ENCODE data around the gene TAF3. TPM values are rescaled to one million over a fixed set of nuclear protein-coding genes. Genes with fewer than 3 reads are reported as not detected.

TAF3 gene
- polyA plus RNA-seq, 1 of the 3 experiments (the other 2 are of a cell fraction): 2.4 TPM

DNA sequence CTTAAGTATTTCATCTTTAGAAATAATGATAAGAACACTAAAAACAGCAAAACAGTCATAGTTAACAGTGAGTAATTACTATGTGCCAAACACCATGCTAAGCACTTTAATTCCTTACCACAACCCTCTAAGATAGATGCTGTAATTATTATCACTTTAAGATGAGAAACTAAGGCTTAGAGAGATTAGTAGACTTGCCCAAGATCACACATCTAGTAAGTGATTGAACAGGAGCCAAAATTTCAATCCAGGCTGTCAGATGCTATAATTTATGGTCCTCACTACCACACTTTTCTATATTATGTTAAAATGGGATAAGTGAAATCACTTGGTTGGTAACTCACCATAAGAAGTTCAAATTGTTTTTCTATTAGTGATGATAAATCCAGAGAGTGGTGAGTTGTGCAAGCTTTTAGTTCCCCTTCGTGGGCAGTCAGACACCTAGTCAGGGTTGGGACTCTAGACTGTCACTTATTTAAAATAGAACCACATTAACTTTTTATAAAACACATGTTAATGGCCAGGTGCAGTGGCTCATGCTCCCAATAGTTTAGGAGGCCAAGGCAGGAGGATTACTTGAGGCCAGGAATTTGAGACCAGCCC lies 150.3 kb downstream of the TAF3 start:
- H3K4me2 ChIP-seq: no peak overlapping the region
- no peaks in the 10 kb centered on the region for H3K9me3 ChIP-seq
- no peak overlapping the region for H3K4me3 ChIP-seq (ENCODE audit: low read depth in 2 of 2, low read length in 1 of 2)
- H3K79me2 ChIP-seq (ENCODE audit: insufficient read depth): no peaks in the 10 kb centered on the region; the same call in 1 of the 2 replicates
- H3K9ac ChIP-seq: no peak overlapping the region
- CTCF ChIA-PET: no interaction called here
- H3F3A ChIP-seq (replicated peaks; ENCODE audit: insufficient read depth): no peaks in the 10 kb centered on the region
- DNase-seq: no peak
- no peak overlapping the region for H3K27ac ChIP-seq (ENCODE audit: low read depth in 2 of 2, low read length in 1 of 2)
- 95% methylated on average over 1 of the region's 1 CpG for WGBS (ENCODE audit: low lambda C conversion rate)
- H3K9me2 ChIP-seq: no peaks in the 10 kb centered on the region
- TF ChIP-seq EP300 (IDR thresholded peaks at IDR 0.05; ENCODE audit: borderline replicate concordance in 1 of 2, low read depth in 1 of 2, low read length in 1 of 2) (no peak), FOSL2 (IDR thresholded peaks at IDR 0.05; ENCODE audit: borderline replicate concordance, low read depth) (no peak), JUND (IDR thresholded peaks at IDR 0.05) (no peak), RCOR1 (IDR thresholded peaks at IDR 0.05; ENCODE audit: low read length) (no peak), RFX5 (IDR thresholded peaks at IDR 0.05; ENCODE audit: low read length) (no peak), EZH2phosphoT487 (IDR thresholded peaks at IDR 0.05; ENCODE audit: borderline replicate concordance, low read depth) (no peak), TCF12 (IDR thresholded peaks at IDR 0.05) (no peak)
- TF ChIP-seq, protein P1, sequence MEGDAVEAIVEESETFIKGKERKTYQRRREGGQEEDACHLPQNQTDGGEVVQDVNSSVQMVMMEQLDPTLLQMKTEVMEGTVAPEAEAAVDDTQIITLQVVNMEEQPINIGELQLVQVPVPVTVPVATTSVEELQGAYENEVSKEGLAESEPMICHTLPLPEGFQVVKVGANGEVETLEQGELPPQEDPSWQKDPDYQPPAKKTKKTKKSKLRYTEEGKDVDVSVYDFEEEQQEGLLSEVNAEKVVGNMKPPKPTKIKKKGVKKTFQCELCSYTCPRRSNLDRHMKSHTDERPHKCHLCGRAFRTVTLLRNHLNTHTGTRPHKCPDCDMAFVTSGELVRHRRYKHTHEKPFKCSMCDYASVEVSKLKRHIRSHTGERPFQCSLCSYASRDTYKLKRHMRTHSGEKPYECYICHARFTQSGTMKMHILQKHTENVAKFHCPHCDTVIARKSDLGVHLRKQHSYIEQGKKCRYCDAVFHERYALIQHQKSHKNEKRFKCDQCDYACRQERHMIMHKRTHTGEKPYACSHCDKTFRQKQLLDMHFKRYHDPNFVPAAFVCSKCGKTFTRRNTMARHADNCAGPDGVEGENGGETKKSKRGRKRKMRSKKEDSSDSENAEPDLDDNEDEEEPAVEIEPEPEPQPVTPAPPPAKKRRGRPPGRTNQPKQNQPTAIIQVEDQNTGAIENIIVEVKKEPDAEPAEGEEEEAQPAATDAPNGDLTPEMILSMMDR (IDR thresholded peaks at IDR 0.05): no peak
- peaks cover 4 to 9% of the 10 kb centered on the region in 2 experiments for H3K36me3 ChIP-seq (replicated peaks in 1 of 2; ENCODE audit: control insufficient read depth in 1 of 2, insufficient read depth in 2 of 2, low read length in 1 of 2)
- no peaks in the 10 kb centered on the region for H4K20me1 ChIP-seq (ENCODE audit: insufficient read depth)
- no peaks in the 10 kb centered on the region; a peak in 1 of 4 replicates for H3K4me1 ChIP-seq (ENCODE audit: control insufficient read depth in 1 of 2, insufficient read depth in 2 of 2, low read depth in 1 of 2, low read length in 1 of 2)
- POLR2A ChIA-PET: no interaction called here
- H2AFZ ChIP-seq (ENCODE audit: low read depth): no peak overlapping the region
- H3K27me3 ChIP-seq (ENCODE audit: insufficient read depth): no peaks in the 10 kb centered on the region

DNA sequence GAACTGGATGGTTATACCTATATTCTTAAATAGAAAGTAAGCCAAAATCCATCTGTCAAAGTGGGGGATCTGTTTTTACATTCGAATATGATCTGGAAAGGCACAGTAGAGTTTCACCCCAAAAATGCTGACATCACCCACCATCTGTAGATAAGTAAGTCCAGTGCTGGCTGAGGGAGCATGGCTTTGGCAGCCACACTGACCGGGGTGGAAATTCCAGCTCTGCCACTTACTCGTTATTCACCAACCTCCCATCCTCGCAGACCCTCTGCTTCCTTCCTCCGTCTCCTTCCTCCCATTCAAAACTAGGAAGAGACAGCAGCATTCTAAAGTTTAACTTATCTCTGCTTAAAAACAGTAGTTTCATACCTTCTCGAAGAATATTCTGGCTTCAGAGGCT lies 151.3 kb downstream of the TAF3 start:
- H3K9me3 ChIP-seq: no peaks in the 10 kb centered on the region
- no peaks in the 10 kb centered on the region for H3K27me3 ChIP-seq (ENCODE audit: insufficient read depth)
- ChIA-PET CTCF (no interaction called here), POLR2A (no interaction called here)
- H3K9me2 ChIP-seq: no peaks in the 10 kb centered on the region
- TF ChIP-seq, protein P2, sequence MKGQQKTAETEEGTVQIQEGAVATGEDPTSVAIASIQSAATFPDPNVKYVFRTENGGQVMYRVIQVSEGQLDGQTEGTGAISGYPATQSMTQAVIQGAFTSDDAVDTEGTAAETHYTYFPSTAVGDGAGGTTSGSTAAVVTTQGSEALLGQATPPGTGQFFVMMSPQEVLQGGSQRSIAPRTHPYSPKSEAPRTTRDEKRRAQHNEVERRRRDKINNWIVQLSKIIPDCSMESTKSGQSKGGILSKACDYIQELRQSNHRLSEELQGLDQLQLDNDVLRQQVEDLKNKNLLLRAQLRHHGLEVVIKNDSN (IDR thresholded peaks at IDR 0.05; ENCODE audit: borderline replicate concordance, low read depth): no peak
- TF ChIP-seq JUND (IDR thresholded peaks at IDR 0.05) (no peak), FOXM1 (IDR thresholded peaks at IDR 0.05; ENCODE audit: low read depth) (no peak), SIN3A (IDR thresholded peaks at IDR 0.05; ENCODE audit: borderline replicate concordance, low read depth, low read length) (no peak), RFX5 (IDR thresholded peaks at IDR 0.05; ENCODE audit: low read length) (no peak), FOXJ3 (CRISPR knock-in tag; IDR thresholded peaks at IDR 0.05) (no peak)
- TF ChIP-seq, protein P3, sequence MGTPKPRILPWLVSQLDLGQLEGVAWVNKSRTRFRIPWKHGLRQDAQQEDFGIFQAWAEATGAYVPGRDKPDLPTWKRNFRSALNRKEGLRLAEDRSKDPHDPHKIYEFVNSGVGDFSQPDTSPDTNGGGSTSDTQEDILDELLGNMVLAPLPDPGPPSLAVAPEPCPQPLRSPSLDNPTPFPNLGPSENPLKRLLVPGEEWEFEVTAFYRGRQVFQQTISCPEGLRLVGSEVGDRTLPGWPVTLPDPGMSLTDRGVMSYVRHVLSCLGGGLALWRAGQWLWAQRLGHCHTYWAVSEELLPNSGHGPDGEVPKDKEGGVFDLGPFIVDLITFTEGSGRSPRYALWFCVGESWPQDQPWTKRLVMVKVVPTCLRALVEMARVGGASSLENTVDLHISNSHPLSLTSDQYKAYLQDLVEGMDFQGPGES (IDR thresholded peaks at IDR 0.05; ENCODE audit: low read depth, low read length): no peak
- TF ChIP-seq, protein P4, sequence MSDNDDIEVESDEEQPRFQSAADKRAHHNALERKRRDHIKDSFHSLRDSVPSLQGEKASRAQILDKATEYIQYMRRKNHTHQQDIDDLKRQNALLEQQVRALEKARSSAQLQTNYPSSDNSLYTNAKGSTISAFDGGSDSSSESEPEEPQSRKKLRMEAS (IDR thresholded peaks at IDR 0.05; ENCODE audit: low read depth): no peak
- peaks cover 3 to 4% of the 10 kb centered on the region in 2 experiments for H3K36me3 ChIP-seq (replicated peaks in 1 of 2; ENCODE audit: control insufficient read depth in 1 of 2, insufficient read depth in 2 of 2, low read length in 1 of 2)
- H2AFZ ChIP-seq (ENCODE audit: low read depth): no peak overlapping the region
- no peaks in the 10 kb centered on the region for H3F3A ChIP-seq (replicated peaks; ENCODE audit: insufficient read depth)
- no peaks in the 10 kb centered on the region; a peak in 1 of 4 replicates for H3K4me1 ChIP-seq (ENCODE audit: control insufficient read depth in 1 of 2, insufficient read depth in 2 of 2, low read depth in 1 of 2, low read length in 1 of 2)
- no peak overlapping the region for H3K4me2 ChIP-seq
- DNase-seq: no peak
- H3K4me3 ChIP-seq (ENCODE audit: low read depth in 2 of 2, low read length in 1 of 2): no peak overlapping the region
- no peak overlapping the region for H3K9ac ChIP-seq
- H3K27ac ChIP-seq (ENCODE audit: low read depth in 2 of 2, low read length in 1 of 2): no peak overlapping the region
- WGBS (ENCODE audit: low lambda C conversion rate): 91% methylated on average over 6 of the region's 6 CpGs
- no peaks in the 10 kb centered on the region for H4K20me1 ChIP-seq (ENCODE audit: insufficient read depth)
- H3K79me2 ChIP-seq (ENCODE audit: insufficient read depth): no peaks in the 10 kb centered on the region; the same call in 1 of the 2 replicates
